Measurements from ENCODE around the gene APOM. TPM values are rescaled to one million over a fixed set of nuclear protein-coding genes. Genes with fewer than 3 reads are reported as not detected.

APOM gene
- total RNA-seq, 1 donor from 2014 or later, result not detected

- no peak for DNase-seq (ENCODE audit: low spot score in 2 of 2)
- Histone ChIP-seq H3K36me3 (peaks cover 97 to 100% of the 10 kb centered on the region in 2 donors), H3K9me3 (no peaks in the 10 kb centered on the region), H3K27ac (no peak overlapping the region), H3K27me3 (no peaks in the 10 kb centered on the region), H3K4me3 (no peak overlapping the region), H3K4me1 (no peaks in the 10 kb centered on the region)
- TF ChIP-seq, protein P1, sequence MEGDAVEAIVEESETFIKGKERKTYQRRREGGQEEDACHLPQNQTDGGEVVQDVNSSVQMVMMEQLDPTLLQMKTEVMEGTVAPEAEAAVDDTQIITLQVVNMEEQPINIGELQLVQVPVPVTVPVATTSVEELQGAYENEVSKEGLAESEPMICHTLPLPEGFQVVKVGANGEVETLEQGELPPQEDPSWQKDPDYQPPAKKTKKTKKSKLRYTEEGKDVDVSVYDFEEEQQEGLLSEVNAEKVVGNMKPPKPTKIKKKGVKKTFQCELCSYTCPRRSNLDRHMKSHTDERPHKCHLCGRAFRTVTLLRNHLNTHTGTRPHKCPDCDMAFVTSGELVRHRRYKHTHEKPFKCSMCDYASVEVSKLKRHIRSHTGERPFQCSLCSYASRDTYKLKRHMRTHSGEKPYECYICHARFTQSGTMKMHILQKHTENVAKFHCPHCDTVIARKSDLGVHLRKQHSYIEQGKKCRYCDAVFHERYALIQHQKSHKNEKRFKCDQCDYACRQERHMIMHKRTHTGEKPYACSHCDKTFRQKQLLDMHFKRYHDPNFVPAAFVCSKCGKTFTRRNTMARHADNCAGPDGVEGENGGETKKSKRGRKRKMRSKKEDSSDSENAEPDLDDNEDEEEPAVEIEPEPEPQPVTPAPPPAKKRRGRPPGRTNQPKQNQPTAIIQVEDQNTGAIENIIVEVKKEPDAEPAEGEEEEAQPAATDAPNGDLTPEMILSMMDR (IDR thresholded peaks at IDR 0.05), result no peak
- intact Hi-C loops (cut with DNase I), result no loop called here
Observed at GRCh38 chr6:31632279-31632946, 23.3 kb upstream of the APOM start.

DNA sequence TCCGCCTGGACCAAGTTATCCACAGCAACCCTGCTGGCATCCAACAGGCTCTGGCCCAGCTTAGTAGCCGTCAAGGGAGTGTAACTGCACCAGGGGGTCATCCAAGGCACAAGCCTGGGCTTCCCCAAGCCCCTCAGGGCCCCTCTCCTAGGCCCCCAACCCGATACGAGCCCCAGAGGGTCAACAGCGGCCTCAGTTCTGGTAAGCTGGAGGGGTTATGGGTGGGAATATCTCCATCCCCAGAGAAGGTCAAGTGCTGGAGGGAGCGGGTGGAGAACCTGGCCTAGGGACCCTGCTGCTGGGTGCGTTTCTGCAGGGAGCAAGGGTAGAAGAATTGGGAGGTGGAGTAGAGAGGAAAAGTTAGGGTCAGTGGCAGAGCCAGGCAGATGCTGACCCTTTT lies 22.2 kb upstream of the APOM start:
- Histone ChIP-seq H3K4me3 (no peak overlapping the region), H3K36me3 (peaks cover 94 to 99% of the 10 kb centered on the region in 2 donors), H3K4me1 (no peaks in the 10 kb centered on the region), H3K27me3 (no peaks in the 10 kb centered on the region), H3K9me3 (no peaks in the 10 kb centered on the region), H3K27ac (no peak overlapping the region)
- intact Hi-C loops (cut with DNase I), result no loop called here
- no peak for DNase-seq (ENCODE audit: low spot score in 2 of 2)
- TF ChIP-seq, protein P1 (IDR thresholded peaks at IDR 0.05), result no peak

DNA sequence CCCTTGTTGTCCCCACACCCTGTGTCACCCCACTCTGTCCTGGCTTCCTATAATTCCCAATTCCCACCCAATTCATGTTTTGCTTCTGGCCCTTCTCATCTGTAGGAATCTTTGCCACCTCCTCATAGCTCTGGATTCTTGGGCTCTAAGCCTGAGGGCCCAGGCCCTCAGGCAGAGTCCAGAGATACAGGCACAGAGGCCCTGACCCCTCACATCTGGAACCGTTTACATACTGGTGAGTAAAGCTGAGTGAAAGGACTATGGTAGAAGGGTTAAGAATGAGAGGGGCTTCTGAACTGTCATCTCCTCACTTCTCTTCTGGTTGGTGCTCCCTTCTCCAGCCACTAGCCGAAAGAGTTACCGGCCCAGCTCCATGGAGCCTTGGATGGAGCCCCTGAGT lies 21.6 kb upstream of the APOM start:
- H3K9me3 ChIP-seq, result no peaks in the 10 kb centered on the region
- H3K36me3 ChIP-seq, result peaks cover 90 to 99% of the 10 kb centered on the region in 2 donors
- intact Hi-C loops (cut with DNase I), result no loop called here
- no peak overlapping the region for H3K27ac ChIP-seq
- TF ChIP-seq, protein P1 (IDR thresholded peaks at IDR 0.05), result no peak
- no peak overlapping the region for H3K4me3 ChIP-seq
- H3K27me3 ChIP-seq, result no peaks in the 10 kb centered on the region
- no peak for DNase-seq (ENCODE audit: low spot score in 2 of 2)
- no peaks in the 10 kb centered on the region for H3K4me1 ChIP-seq

- Histone ChIP-seq H3K27ac (no peak overlapping the region), H3K27me3 (no peaks in the 10 kb centered on the region), H3K36me3 (peaks cover 88 to 99% of the 10 kb centered on the region in 2 donors), H3K4me3 (no peak overlapping the region), H3K9me3 (no peaks in the 10 kb centered on the region), H3K4me1 (no peaks in the 10 kb centered on the region)
- DNase-seq (ENCODE audit: low spot score in 2 of 2), result no peak
- intact Hi-C loops (cut with DNase I), result no loop called here
- TF ChIP-seq, protein P1 (IDR thresholded peaks at IDR 0.05), result no peak
Observed at GRCh38 chr6:31634969-31635575, 20.6 kb upstream of the APOM start.

- no peaks in the 10 kb centered on the region for H3K4me1 ChIP-seq
- no peaks in the 10 kb centered on the region for H3K27me3 ChIP-seq
- intact Hi-C loops (cut with DNase I), result no loop called here
- peaks cover 88 to 99% of the 10 kb centered on the region in 2 donors for H3K36me3 ChIP-seq
- no peak overlapping the region for H3K27ac ChIP-seq
- TF ChIP-seq, protein P1 (IDR thresholded peaks at IDR 0.05), result no peak
- H3K4me3 ChIP-seq, result no peak overlapping the region
- no peak for DNase-seq (ENCODE audit: low spot score in 2 of 2)
- no peaks in the 10 kb centered on the region for H3K9me3 ChIP-seq
Observed at GRCh38 chr6:31636698-31637596, 18.7 kb upstream of the APOM start.
